Fibroblast of skin of abdomen (primary cell): ENCODE results near the gene MAN2B1.
"Not testable (repeated sequence)": the region's sequence is repeated elsewhere in the genome, so short reads cannot be mapped to it uniquely, and the experiment has no call there.

Experiments used
- DNase-seq: peaks from one replicate; pipeline ENCODE4 v3.0.0-alpha.2; 2013

MAN2B1 gene

DNA sequence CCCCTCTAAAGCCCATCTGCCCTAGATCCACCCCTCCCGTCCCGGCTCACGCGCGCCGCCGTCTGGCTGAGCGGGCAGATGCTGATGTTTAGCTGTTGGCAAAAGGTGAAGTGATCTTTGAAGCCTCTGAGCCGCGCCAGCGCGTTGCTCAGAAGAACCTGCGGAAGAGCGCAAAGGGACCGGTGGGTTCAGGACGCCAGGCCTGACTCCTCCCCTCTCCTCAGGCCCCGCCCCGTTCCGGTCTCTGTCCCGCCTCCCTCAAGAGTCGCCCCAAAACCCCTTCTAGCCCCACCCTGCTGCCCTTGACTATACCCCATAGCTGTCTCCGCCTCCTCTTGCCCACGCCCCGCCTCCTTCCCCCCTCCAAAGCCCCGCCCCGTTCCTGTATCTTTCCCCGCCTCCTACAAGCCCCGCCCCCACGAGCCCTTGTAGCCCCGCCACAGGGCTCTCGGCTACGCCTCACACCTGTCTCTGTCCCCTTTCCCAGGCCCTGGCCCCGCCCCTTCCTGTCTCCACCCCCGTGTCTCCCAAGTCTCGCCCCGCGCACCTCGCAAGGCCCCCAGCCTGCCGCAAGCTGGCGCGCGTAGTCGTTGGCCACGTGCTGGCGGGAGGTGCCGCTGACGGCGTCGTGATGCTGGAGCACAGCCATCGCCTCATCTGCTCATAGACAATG lies 9.5 kb downstream of the MAN2B1 start:
- DNase-seq, result no peak

DNA sequence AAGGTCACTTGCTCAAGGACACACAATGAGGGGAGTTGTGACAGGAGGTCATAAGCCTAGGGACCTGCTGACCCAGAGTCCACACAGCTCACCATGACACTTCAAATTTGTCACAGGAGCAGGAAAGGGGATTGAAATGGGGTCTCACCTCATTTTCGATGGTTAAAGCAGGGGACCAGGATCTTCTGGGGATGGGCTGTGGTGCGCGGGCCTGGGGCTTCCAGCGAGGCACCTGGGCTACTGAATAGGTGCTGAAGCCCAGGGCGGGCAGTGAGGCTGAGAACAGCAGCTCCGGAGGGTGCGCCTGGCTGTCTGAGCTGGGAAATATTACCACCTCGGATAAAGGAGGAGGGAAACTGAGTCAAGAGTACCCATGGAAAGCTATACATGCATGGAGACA lies 11.0 kb downstream of the MAN2B1 start:
- no peak for DNase-seq

DNA sequence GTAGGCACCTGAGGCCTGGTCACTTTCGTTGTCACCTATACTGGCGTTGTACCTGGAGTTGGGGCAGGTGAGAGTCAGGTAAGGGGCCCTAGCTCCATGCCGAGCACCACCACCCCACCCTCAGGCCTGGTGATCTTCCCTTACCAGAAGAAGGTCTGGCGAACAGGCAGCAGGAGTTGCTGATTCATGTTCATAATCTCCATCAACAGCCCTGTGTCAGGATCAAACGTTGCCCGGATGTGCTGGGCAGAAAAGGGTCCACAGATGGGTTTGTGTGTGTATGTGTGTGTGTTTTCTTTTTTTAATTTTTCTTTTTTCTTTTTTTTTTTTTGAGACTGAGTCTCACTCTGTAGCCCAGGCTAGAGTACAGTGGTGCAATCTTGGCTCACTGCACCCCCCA lies 14.3 kb downstream of the MAN2B1 start:
- no peak for DNase-seq

DNA sequence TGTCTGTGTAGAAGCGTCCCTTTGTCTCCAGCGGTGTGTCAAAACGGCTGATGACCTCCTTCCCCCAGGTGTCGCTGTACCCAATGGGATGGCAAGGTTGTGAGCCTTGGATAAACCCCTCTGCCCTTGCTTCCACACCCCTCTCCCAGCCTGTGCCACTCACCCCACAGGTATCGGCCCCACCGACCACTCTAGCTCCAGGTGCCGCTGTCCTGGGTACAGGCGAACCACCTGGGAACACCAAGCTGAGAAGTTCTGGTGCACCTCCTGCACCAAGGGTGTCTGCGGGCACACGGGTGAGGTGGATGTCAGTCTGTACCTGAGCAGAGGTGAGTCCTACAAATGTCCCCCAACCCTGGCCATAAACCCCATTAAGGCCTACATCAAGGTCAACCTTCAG lies 16.6 kb downstream of the MAN2B1 start:
- no peak for DNase-seq

- DNase-seq, result no peak
Measured at GRCh38 chr19:12648088-12648487, 18.5 kb downstream of the MAN2B1 start.

DNA sequence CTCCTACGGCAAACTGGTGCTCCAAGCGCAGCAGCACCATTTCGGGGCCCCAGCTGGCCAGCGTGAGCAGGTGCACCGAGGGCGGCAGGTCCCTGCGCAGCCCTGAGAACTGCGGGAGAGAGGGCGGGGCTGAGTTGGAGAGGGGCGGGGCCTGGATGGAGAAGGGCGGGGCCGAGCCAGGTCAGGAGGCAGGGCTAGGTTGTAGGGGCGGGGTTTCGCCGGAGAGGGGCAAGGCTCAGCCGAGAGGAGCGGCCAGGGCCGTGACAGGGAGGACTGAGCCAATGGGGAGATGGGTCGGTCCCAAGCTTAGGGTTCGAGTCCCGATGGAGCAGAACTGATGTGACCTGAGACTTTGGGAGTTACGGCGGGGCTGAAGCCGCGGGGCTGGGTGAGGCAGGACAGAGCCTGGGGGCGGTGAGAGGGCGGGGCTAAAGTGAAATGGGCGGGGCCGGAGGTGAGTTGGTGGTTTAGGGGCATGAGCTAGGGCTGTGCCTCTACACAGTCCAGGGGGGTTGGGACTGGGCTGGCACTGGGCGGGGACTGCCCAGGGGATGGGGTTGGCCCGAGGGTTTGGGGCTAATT lies 19.0 kb downstream of the MAN2B1 start:
- peak; percentile 16 for DNase-seq

DNA sequence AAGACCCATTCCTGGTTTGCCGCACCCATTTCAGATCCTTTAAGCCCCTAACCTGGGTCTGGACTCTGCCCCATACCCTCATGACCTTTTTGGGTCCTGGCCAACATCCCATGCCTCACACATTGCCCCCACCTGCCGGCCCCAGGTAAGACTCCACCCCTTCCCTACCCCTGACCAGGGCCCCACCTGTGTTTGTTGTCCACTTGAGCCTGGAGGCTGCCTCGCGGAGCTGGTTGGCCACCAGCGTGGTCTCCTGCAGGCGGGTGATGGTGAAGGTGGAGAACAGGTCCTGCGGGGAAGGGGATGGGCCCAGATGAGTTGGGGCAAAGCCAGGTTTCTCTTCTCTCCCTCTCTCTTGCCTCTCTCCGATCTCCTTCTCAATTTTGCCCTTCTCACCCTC lies 19.5 kb downstream of the MAN2B1 start:
- DNase-seq, result no peak

DNA sequence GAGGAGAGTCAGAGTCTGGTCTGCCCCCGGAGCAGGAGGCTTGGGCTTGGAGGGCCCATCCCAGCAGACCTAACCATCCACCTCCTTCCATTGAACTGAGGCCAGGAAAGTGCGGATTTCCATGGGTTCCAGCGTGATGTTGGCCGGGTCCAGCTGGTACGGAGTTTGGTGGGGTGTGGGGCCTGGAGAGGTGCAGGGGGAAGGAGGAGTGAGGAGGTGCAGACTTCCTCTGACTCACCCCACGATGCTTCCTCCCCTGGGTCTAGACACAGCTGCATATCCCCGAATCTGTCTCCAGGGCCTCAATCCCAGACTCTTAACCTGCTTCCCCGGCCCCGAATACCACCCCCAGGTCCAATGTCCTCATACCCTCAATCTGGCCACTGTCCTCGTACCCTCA lies 20.0 kb downstream of the MAN2B1 start:
- no peak for DNase-seq

DNA sequence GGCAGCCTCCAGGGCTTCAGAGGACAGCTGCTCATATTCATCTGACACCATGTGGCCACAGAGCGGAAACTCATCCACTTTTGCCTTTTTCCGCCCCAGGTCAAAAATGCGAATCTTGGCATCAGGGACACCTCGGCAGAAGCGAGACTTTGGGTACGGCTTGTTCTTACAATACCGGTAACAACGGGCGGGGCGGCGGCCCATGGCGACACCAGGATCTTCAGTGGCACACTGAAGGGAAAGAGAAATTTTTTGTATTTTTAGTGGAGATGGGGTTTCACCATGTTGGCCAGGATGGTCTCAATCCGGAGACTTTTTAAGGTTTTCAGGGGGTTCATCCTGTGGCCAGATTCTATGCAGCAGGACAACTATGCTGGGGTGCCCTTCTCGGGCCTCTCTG lies 22.8 kb downstream of the MAN2B1 start:
- not testable (repeated sequence) for DNase-seq

DNA sequence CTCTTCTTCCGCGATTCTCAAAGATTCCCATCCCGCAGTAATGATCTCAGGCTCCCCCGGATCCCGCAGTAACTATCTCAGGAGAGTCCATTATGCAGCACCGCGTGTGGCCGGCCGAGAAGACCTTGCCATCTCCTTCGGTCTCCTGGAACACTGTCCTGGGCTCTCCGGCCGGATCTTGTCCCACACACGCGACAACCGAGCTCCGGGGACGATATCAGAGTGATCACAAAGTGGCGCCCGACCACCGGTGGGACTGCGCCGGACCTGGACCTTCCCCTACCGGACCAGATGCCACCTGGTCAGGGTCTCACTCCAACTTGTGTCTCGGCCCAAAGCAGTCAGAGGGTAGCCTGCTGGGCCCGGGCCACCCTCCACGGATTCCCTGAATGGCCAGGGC lies 24.0 kb downstream of the MAN2B1 start:
- no peak for DNase-seq

GRCh38 chr19:12641456-12641855 lies 25.1 kb downstream of the MAN2B1 start:
- no peak for DNase-seq

DNA sequence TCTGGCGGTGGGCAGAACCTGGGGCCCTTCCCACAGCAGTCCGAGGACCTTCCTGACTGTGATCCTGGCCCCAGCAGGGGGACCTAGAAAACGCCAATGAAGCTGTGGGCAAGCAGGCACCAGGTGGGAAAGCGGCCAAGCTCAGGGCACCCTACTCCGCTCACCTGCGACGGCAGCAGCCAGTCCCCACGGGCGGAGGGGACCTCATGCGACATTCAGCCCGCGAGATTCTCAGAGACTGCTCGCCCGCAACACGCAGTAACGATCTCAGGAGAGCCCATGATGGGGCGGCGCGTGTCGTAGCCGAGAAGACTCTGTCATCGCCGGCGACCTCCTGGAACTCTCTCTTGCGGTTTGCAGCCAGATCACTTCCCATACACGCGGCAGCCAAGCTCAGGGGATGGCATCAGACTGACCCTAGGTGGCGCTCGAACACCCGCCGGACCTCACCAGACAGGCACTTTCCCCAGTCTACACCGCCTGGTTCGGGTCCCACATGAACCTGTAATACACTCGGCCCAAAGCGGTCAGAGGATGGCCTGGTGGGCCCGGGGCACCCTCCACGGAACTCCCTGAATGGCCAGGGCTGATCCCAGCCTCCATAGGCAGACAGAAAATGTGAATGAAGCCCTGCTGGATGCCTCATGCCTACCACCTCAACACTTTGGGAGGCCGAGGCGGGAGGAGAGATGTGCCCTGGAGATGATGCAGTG lies 26.5 kb downstream of the MAN2B1 start:
- peak; percentile 76 for DNase-seq

DNA sequence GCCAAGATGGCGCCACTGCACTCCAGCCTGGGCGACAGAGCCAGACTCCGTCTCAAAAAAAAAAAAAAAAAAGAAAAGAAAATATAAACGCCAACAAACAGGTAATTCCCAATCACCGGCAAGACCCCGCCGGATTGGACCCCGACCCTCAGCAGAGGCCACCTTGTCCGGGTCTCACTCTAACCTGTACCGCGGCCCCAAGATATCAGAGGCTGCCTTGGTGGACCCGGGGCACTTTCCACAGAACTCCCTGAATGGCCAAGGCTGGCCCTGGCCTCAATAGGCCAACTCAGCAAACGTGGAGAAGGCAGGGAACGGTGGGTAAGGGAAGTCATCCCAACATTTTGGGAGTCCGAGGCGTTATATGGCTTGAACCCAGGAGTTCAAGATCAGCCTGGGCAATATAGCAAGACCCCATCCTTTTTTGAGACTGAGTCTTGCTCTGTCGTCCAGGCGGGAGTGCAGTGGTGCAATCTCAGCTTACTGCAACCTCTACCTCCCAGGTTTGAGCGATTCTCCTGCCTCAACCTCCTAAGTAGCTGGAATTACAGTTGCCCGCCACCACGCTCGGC lies 27.8 kb downstream of the MAN2B1 start:
- no peak for DNase-seq

- DNase-seq, result no peak
Measured at GRCh38 chr19:12636631-12637030, 29.9 kb downstream of the MAN2B1 start.

DNA sequence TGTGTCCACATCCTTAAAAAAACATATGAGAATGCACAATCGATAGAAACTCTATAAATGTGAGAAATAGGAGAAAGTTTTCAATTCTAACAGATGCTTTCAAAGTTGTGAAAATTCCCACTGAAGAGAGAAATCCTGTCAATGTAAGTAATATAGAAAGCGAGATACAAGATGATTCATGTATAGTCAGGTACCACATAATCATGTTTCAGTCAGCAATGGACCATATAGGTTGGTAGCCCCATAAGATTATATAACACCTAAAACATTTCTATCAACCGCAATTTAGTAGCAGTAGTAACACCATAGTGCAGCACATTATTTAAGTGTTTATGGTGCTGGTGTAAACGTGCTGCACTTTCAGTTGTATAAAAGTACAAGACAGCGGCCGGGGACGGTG lies 37.3 kb downstream of the MAN2B1 start:
- DNase-seq, result no peak

DNA sequence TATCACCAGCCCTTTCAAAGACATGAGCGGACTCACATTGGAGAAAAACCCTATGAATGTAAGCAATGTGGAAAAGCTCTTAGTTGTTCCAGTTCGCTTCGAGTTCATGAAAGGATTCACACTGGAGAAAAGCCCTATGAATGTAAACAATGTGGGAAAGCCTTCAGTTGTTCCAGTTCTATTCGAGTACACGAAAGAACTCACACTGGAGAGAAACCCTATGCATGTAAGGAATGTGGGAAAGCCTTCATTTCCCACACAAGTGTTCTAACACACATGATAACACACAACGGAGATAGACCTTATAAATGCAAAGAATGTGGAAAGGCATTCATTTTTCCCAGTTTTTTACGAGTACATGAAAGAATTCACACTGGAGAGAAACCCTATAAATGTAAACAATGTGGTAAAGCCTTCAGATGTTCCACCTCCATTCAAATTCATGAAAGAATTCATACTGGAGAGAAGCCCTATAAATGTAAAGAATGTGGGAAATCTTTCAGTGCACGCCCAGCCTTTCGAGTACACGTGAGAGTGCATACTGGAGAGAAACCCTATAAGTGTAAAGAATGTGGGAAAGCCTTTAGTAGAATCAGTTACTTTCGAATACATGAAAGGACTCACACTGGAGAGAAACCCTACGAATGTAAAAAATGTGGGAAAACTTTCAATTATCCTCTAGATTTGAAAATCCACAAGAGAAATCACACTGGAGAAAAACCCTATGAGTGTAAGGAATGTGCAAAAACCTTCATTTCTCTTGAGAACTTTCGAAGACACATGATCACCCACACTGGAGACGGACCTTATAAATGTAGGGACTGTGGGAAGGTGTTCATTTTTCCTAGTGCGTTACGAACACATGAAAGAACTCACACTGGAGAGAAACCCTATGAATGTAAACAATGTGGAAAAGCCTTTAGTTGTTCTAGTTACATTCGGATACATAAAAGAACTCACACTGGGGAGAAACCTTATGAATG lies 38.2 kb downstream of the MAN2B1 start:
- DNase-seq, result peak; percentile 12

DNA sequence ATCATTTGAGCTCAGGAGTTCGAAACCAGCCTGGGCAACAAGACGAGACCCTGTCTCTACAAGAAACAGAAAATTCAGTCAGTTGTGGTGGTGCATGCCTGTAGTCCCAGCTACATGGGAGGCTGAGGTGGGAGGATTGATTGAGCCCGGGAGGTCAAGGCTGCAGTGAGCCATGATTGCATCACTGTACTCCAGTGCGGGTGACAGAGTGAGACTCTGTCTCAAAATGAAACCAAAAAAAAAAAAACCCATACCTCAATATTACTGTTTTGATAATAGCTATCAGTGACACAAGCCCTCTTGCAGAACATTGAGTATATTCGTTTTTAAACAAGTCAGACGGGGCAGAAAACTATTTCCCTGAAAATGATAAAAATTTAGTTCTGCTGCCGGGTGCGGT lies 39.6 kb downstream of the MAN2B1 start:
- DNase-seq, result no peak

DNA sequence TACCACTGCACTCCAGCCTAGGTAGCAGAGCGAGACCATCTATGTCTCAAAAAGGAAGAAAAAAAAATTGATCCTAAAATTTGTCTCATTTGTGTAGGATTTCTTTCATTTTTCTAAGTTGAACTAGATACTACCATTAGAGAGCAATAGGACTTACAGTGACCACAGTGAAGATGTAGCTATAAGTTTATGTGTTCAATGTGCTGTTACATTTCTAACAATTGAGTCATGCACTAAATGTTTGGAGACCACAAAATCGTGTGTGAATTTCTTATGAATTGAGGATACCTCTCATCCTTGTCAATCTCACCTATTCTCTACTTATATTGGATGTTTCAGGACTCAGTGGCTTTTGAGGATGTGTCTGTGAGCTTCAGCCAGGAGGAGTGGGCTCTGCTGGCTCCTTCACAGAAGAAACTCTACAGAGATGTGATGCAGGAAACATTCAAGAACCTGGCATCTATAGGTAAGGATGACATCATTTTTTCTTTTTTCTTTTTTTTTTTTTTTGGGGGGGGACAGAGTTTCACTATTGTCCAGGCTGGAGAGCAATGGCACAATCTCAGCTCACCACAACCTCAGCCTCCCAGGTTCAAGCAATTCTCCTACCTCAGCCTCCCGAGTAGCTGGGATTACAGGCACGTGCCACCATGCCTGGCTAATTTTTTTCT lies 43.0 kb downstream of the MAN2B1 start:
- peak; percentile 19 for DNase-seq

DNA sequence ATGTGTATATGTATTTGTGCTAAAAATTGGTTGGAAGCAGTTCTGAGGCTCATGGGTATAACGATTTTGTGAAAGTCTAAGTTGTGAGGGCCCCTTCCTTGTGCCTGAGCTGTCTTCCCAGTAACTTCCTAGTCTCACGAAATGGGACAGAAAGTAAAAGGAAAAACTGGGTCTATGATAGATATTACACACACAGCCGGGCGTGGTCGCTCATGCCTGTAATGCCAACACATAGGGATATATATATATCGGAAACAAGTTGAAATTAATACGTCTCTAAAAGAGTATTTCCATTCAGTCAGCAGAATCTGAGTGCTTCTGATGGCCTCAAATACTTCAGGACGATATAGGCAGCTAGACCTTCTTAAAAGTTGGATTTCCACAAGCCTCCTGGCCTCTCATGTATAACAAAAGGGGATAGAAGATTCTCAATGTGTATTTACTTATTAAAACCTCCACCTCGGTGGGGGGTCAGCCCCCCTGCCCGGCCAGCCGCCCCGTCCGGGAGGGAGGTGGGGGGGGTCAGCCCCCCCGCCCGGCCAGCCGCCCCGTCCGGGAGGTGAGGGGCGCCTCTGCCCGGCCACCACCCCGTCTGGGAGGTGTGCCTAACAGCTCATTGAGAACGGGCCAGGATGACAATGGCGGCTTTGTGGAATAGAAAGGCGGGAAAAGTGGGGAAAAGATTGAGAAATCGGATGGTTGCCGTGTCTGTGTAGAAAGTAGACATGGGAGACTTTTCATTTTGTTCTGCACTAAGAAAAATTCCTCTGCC lies 45.1 kb downstream of the MAN2B1 start:
- DNase-seq, result not testable (repeated sequence)

GRCh38 chr19:12617646-12618045 lies 48.9 kb downstream of the MAN2B1 start:
- no peak for DNase-seq

DNA sequence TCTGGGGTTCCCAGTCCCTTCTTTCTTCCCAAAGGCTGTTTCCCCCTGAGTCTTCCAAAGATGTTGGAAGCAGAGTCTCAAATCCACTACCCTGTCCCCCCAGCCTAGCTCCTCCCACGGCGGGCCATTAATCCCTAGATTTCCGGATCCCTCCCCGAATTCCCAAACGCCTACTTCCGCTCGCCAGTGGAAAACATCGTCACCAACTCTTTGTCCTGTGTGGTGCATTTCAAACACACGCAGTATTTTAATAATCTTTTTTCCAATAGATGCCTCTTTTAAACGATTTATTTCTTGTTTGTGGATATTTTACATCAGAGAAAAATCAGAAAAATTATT lies 55.2 kb downstream of the MAN2B1 start:
- DNase-seq, result peak; percentile 74
